Upper lobe of left lung (tissue), 6 donors: ENCODE measurements around the gene IMP3. TPM values are rescaled to one million over a fixed set of nuclear protein-coding genes. Genes with fewer than 3 reads are reported as not detected.

Experiments used
- ATAC-seq, 2 donors: fragments of 200-7000 bp; cut with Tn5 transposase; one replicate each; pipeline ENCODE4 v1.9.1; 2022; ENCODE audit warnings: mild to moderate bottlenecking in 2 of 2, moderate library complexity in 2 of 2; ENCODE audit not compliant: low FRiP score in 2 of 2
- DNase-seq, 2 donors: peaks; one replicate each; pipeline ENCODE4 v3.0.0-alpha.2; 2019 to 2020
- H3K27ac ChIP-seq, 4 donors: fragments of 200-600 bp; sonication (generic); one replicate each; pipeline ENCODE4 v1.5.1; 2016 to 2019
- H3K27me3 ChIP-seq, 4 donors: fragments of 200-600 bp; sonication (generic); one replicate each; pipeline ENCODE4 v1.5.1; 2017 to 2019
- H3K36me3 ChIP-seq, 4 donors: fragments of 200-600 bp; sonication (generic); one replicate each; pipeline ENCODE4 v1.5.1; 2016 to 2019
- H3K4me1 ChIP-seq, 4 donors: fragments of 200-600 bp; sonication (generic); one replicate each; pipeline ENCODE4 v1.5.1; 2018 to 2019
- H3K4me3 ChIP-seq, 4 donors: fragments of 200-600 bp; sonication (generic); one replicate each; pipeline ENCODE4 v1.5.1; 2017 to 2019; ENCODE audit warnings: mild to moderate bottlenecking in 2 of 4, moderate library complexity in 1 of 4
- H3K9me3 ChIP-seq, 4 donors: fragments of 200-600 bp; sonication (generic); one replicate each; pipeline ENCODE4 v1.5.1; 2018 to 2019
- CTCF ChIP-seq, 6 experiments: fragments of 450-650 bp in 4 of 6; fragments of 200-600 bp in 2 of 6; sonication (generic) in 2 of 6; IDR thresholded peaks; one replicate each; pipeline ENCODE4 v1.5.1; 2016 to 2019; ENCODE audit warnings: antibody characterized with exemption in 6 of 6
- EP300 ChIP-seq, 4 donors: sonication (generic); formaldehyde crosslinking; IDR thresholded peaks; one replicate each; pipeline ENCODE4 v1.5.1; 2017; ENCODE audit warnings: antibody characterized with exemption in 4 of 4, control low read depth in 2 of 4
- POLR2A ChIP-seq, 4 donors: fragments of 450-650 bp; IDR thresholded peaks; one replicate each; pipeline ENCODE4 v1.5.1; 2016 to 2017; ENCODE audit warnings: antibody characterized with exemption in 4 of 4, mild to moderate bottlenecking in 2 of 4
- POLR2AphosphoS5 ChIP-seq, 2 donors: sonication (generic); formaldehyde crosslinking; IDR thresholded peaks; one replicate each; pipeline ENCODE4 v1.5.1; 2017; ENCODE audit warnings: antibody characterized with exemption in 2 of 2
- WGBS, 2 donors: methylation state at CpG; one replicate each; pipeline ENCODE4 v1.1.5; 2017 to 2018; 5-methylcytosine and 5-hydroxymethylcytosine counted together
- total RNA-seq, 6 donors: library from RNA; depleted of rRNA in 4 of 6; stranded (reverse); fragments of >200 nt in 4 of 6; gene quantifications; one replicate each; pipeline versions ENCODE4 v1.1.0 to v1.2.1, GENCODE V29; 2016 to 2021
- donor health status: DM: no; HTN: no; CAD: no; lungs with moderate emphysema.
- donor health status: DM: no; HTN: yes; CAD: no; lungs with severe emphysema.

The IMP3 gene
- total RNA-seq, 6 donors from 2014 or later = 64.3 to 183 (median 70.2) TPM

GRCh38 chr15:75622505-75622904 is 17.5 kb downstream of the IMP3 start:
- TF ChIP-seq EP300 (IDR thresholded peaks at IDR 0.05) = no peak
- no peak for TF ChIP-seq POLR2A (IDR thresholded peaks at IDR 0.05)
- TF ChIP-seq POLR2AphosphoS5 (IDR thresholded peaks at IDR 0.05) = no peak
- no peak for TF ChIP-seq CTCF (IDR thresholded peaks at IDR 0.05)
- H3K4me1 ChIP-seq = peaks cover 23 to 38% (median 30%) of the 10 kb centered on the region in 4 donors
- ATAC-seq (no peak), DNase-seq (no peak)
- 59 to 75% methylated on average over 2 of the region's 2 CpGs for WGBS, 2 donors
- H3K27ac ChIP-seq = no peak overlapping the region
- H3K36me3 ChIP-seq = peaks cover 4 to 30% (median 16%) of the 10 kb centered on the region in 4 donors
- H3K27me3 ChIP-seq = no peaks in the 10 kb centered on the region
- no peaks in the 10 kb centered on the region for H3K9me3 ChIP-seq
- H3K4me3 ChIP-seq = no peak overlapping the region

DNA sequence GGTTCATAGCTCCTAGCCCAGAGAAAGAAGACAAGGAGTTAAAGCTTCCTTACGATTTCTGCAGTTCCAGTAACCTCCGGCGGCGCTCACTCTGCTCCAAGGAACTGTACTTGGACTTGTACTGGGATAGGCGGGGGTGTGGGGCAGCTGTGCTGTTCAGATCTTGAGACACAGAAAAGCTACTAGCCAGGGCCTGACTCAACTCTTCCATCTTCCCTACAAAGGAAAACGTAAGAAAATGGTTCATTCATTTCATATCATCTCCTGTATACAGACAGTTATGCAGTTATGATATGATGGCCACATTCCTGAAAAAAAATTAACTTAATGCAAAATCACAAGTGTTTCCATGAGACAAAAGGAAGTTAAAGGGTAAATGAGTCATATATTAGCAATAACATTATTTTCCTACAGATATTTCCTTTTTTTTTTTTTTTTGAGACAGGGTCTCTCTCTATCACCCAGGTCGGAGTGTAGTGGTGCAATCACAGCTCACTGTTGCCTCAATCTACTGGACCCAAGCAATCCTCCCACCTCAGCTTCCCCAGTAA is 19.1 kb downstream of the IMP3 start:
- ATAC-seq (peak; percentile 79 to 87), DNase-seq (peak in 1 of 2 donors; percentile 79)
- H3K9me3 ChIP-seq = no peaks in the 10 kb centered on the region
- peaks cover 10 to 46% (median 32%) of the 10 kb centered on the region in 4 donors for H3K36me3 ChIP-seq
- peaks cover 17 to 31% (median 23%) of the 10 kb centered on the region in 4 donors for H3K4me1 ChIP-seq
- no peaks in the 10 kb centered on the region for H3K27me3 ChIP-seq
- TF ChIP-seq CTCF (IDR thresholded peaks at IDR 0.05) (peak in 3 of 6 experiments; percentile 18 to 41 (median 28)), POLR2A (IDR thresholded peaks at IDR 0.05) (no peak), EP300 (IDR thresholded peaks at IDR 0.05) (no peak), POLR2AphosphoS5 (IDR thresholded peaks at IDR 0.05) (no peak)
- 46 to 61% methylated on average over 7 of the region's 7 CpGs for WGBS, 2 donors
- peak overlapping the region in 3 of 4 donors; percentile 9 to 27 (median 9) for H3K4me3 ChIP-seq
- H3K27ac ChIP-seq = peak overlapping the region; percentile 28 to 80 (median 60)

DNA sequence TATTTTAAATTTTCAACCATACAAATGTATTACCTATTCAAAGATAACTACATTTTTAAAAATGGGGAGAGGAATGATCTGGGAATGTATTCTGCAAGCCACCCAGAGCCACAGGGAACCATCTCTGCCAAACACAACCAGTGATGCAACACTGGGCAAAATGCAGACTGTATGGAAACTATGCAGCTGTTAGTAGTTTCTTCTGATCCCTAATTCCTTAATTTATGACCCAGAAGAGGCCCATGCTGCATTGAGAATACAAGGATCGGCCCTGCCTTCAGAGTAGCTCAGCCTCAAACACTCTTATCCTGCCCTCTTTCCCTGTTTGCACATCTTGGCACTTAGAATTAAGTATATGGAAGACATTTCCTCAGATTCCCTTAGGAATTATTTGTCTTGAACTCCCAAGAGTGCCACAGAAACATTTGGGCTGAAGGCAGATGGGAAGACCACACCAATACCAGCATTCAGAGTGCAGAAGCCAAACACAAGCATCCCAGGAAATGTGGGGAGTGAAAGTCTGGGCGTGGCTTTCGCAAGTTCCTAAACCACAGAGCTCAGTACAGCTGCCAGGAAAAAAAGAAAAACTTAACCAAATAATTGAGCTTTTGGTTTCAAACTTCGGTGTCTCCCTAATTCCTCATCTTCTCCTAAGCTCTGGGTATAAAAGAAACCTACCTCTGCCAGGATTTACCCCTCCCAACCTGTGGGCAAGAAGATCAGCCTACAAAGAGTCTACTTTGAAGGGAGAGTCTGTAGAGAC is 19.8 kb downstream of the IMP3 start:
- WGBS, 2 donors = 35 to 42% methylated on average over 4 of the region's 4 CpGs
- TF ChIP-seq CTCF (IDR thresholded peaks at IDR 0.05) = no peak
- TF ChIP-seq POLR2A (IDR thresholded peaks at IDR 0.05) = no peak
- TF ChIP-seq EP300 (IDR thresholded peaks at IDR 0.05) = no peak
- TF ChIP-seq POLR2AphosphoS5 (IDR thresholded peaks at IDR 0.05) = no peak
- Histone ChIP-seq H3K27me3 (no peaks in the 10 kb centered on the region), H3K4me1 (peaks cover 17 to 29% (median 21%) of the 10 kb centered on the region in 4 donors), H3K4me3 (peak overlapping the region in 3 of 4 donors; percentile 9 to 27 (median 9)), H3K36me3 (peaks cover 10 to 51% (median 36%) of the 10 kb centered on the region in 4 donors), H3K27ac (peak overlapping the region; percentile 28 to 80 (median 60)), H3K9me3 (no peaks in the 10 kb centered on the region)
- peak in 1 of 2 donors; percentile 78 for ATAC-seq
- DNase-seq = peak in 1 of 2 donors; percentile 51

DNA sequence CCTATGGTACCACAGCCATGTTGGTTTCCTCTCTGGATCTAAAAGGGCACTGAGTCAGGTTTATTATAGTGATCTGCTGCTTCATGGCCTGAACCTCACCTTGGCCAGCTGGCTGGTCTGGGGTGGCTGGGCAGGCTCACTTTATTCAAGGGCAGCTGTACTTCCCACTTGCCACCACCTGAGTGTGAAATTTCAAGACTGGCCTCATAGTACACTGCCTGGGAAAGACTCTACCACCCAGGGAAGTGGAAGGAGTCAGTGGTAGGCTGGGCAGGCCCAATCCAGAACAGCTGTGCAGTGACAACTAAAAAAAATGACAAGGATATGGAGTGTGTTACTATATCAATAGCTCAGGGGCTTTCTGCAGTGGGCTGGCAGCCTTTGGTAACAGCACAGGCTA is 23.3 kb downstream of the IMP3 start:
- Histone ChIP-seq H3K27me3 (no peaks in the 10 kb centered on the region), H3K36me3 (peaks cover 14 to 83% (median 56%) of the 10 kb centered on the region in 4 donors), H3K4me3 (no peak overlapping the region), H3K9me3 (no peaks in the 10 kb centered on the region), H3K4me1 (peaks cover 17 to 22% (median 18%) of the 10 kb centered on the region in 4 donors), H3K27ac (no peak overlapping the region)
- ATAC-seq (no peak), DNase-seq (no peak)
- TF ChIP-seq POLR2A (IDR thresholded peaks at IDR 0.05) = no peak
- no peak for TF ChIP-seq EP300 (IDR thresholded peaks at IDR 0.05)
- no peak for TF ChIP-seq POLR2AphosphoS5 (IDR thresholded peaks at IDR 0.05)
- TF ChIP-seq CTCF (IDR thresholded peaks at IDR 0.05) = no peak
